ENCODE data around the gene SCTR.

The SCTR gene

GRCh38 chr2:119402645-119403560, 121.4 kb downstream of the SCTR start:
- DNase-seq = no peak

GRCh38 chr2:119402106-119402505, 122.2 kb downstream of the SCTR start:
- DNase-seq = no peak

GRCh38 chr2:119397196-119397595, 127.1 kb downstream of the SCTR start:
- DNase-seq = no peak

GRCh38 chr2:119393971-119394748, 130.1 kb downstream of the SCTR start:
- no peak for DNase-seq

All from retina (tissue), 1 donor.